B cell (primary cell): ENCODE results near the gene RET. TPM values are rescaled to one million over a fixed set of nuclear protein-coding genes. Genes with fewer than 3 reads are reported as not detected.
A peak's percentile ranks its signal among the peaks of the same experiment; 100 is the strongest.

Source experiments
- ATAC-seq: fragments of 200-7000 bp; cut with Tn5 transposase; one replicate; pipeline ENCODE4 v1.10.0; 2021; ENCODE audit warnings: low read depth, mild to moderate bottlenecking, moderate number of reproducible peaks, moderate library complexity
- CTCF ChIA-PET: fragments of 350-600 bp; sonication (Branson Sonifier 250); formaldehyde crosslinking; loops from one replicate; lab custom pipeline; 2021; ENCODE audit warnings: antibody characterized with exemption, inconsistent platforms; lab: Charles Lee
- POLR2A ChIA-PET: fragments of 350-600 bp; sonication (Branson Sonifier 250); formaldehyde crosslinking; loops from one replicate; lab custom pipeline; 2021; ENCODE audit warnings: antibody characterized with exemption; lab: Charles Lee
- DNase-seq: peaks from one replicate; pipeline ENCODE4 v3.0.0; 2013
- H2AFZ ChIP-seq: 2 replicates; pipeline ENCODE4 v1.6.1; 2012; ENCODE audit warnings: mild to moderate bottlenecking, low read depth, low read length; ENCODE audit not compliant: insufficient read depth, poor library complexity, severe bottlenecking
- H3K27ac ChIP-seq, 2 donors: 1 replicate in 1 of 2; 2 replicates in 1 of 2; pipeline ENCODE4 v1.5.1; 2012 to 2013; ENCODE audit warnings: low read length in 2 of 2, mild to moderate bottlenecking in 2 of 2, moderate library complexity in 1 of 2
- H3K27me3 ChIP-seq, 4 experiments: fragments of 200-600 bp in 1 of 4; sonication (generic) in 1 of 4; replicated peaks in 1 of 4; 1 replicate in 2 of 4; 2 replicates in 2 of 4; pipeline versions ENCODE4 v1.6.1 to v1.7.0; 2013 to 2016; ENCODE audit warnings: low read length in 3 of 4, mild to moderate bottlenecking in 2 of 4, mixed read lengths in 1 of 4, moderate library complexity in 1 of 4; ENCODE audit not compliant: insufficient read depth in 4 of 4, control insufficient read depth in 3 of 4; ENCODE audit errors: control extremely low read depth in 1 of 4
- H3K36me3 ChIP-seq, 2 experiments: replicated peaks in 1 of 2; 1 replicate in 1 of 2; 2 replicates in 1 of 2; pipeline versions ENCODE4 v1.6.1 to v1.7.1; 2013; ENCODE audit warnings: low read length in 1 of 2; ENCODE audit not compliant: insufficient read depth in 2 of 2, control insufficient read depth in 1 of 2; ENCODE audit errors: control extremely low read depth in 1 of 2, extremely low read depth in 1 of 2
- H3K4me1 ChIP-seq, 2 donors: fragments of 200-600 bp in 1 of 2; sonication (generic) in 1 of 2; 1 replicate in 1 of 2; 2 replicates in 1 of 2; pipeline versions ENCODE4 v1.5.1 to v1.6.1; 2013 to 2017; ENCODE audit warnings: low read length in 2 of 2; ENCODE audit not compliant: control insufficient read depth in 2 of 2, insufficient read depth in 2 of 2
- H3K4me2 ChIP-seq: replicated peaks from 2 replicates; pipeline ENCODE3; 2012; ENCODE audit warnings: mild to moderate bottlenecking, low read depth, low read length; ENCODE audit not compliant: poor library complexity, severe bottlenecking
- H3K4me3 ChIP-seq, 5 experiments: fragments of 200-600 bp in 1 of 5; sonication (generic) in 1 of 5; 1 replicate in 3 of 5; 2 replicates in 2 of 5; pipeline versions ENCODE4 v1.5.1 to v1.7.0; 2011 to 2016; ENCODE audit warnings: low read length in 4 of 5, mild to moderate bottlenecking in 4 of 5, low read depth in 2 of 5, control low read depth in 1 of 5, moderate library complexity in 1 of 5; ENCODE audit not compliant: insufficient read depth in 1 of 5; ENCODE audit errors: control extremely low read depth in 1 of 5, extremely low read depth in 1 of 5
- H3K79me2 ChIP-seq: fragments of 200-600 bp; sonication (generic); one replicate; pipeline ENCODE4 v1.6.0; 2016; ENCODE audit warnings: low read length; ENCODE audit not compliant: control insufficient read depth, insufficient read depth
- H3K9ac ChIP-seq: fragments of 200-600 bp; sonication (generic); 2 replicates; pipeline ENCODE4 v1.6.1; 2017; ENCODE audit warnings: mild to moderate bottlenecking, low read length, moderate library complexity
- H3K9me3 ChIP-seq, 3 donors: one replicate each; pipeline versions ENCODE4 v1.6.1 to v1.7.1; 2013; ENCODE audit warnings: low read length in 2 of 3; ENCODE audit not compliant: control insufficient read depth in 2 of 3, insufficient read depth in 1 of 3; ENCODE audit errors: control extremely low read depth in 1 of 3
- H4K20me1 ChIP-seq: 2 replicates; pipeline ENCODE4 v1.6.0; 2012; ENCODE audit warnings: mild to moderate bottlenecking, low read length; ENCODE audit not compliant: insufficient read depth, control insufficient read depth, poor library complexity, severe bottlenecking
- H3K27ac Mint-ChIP-seq: one replicate; pipeline ENCODE4 v1.8.0; 2021; ENCODE audit warnings: mixed read lengths
- H3K27me3 Mint-ChIP-seq: one replicate; pipeline ENCODE4 v1.8.0; 2021; ENCODE audit warnings: mixed read lengths
- H3K4me1 Mint-ChIP-seq: one replicate; pipeline ENCODE4 v1.8.0; 2021; ENCODE audit warnings: mixed read lengths
- H3K4me3 Mint-ChIP-seq: one replicate; pipeline ENCODE4 v1.8.0; 2021; ENCODE audit warnings: mixed read lengths
- H3K9me3 Mint-ChIP-seq: one replicate; pipeline ENCODE4 v1.8.0; 2022; ENCODE audit warnings: mixed read lengths; ENCODE audit not compliant: insufficient read depth
- EZH2 ChIP-seq: IDR thresholded peaks from 2 replicates; pipeline ENCODE4 v1.6.1; 2012; ENCODE audit warnings: borderline replicate concordance, low read depth, mild to moderate bottlenecking, moderate library complexity, low read length; ENCODE audit not compliant: insufficient read depth, poor library complexity, severe bottlenecking
- WGBS: methylation state at CpG from one replicate; pipeline ENCODE4 v1.1.5; 2013; ENCODE audit warnings: missing lambda C conversion rate; ENCODE audit not compliant: insufficient coverage; 5-methylcytosine and 5-hydroxymethylcytosine counted together
- intact Hi-C: fragments of 100-400 bp; cut with micrococcal nuclease; formaldehyde crosslinking; loops from one replicate; pipeline ENCODE4 v1.10.0; 2022
- polyA plus RNA-seq: library from polyadenylated mRNA; depleted of rRNA; stranded (reverse); fragments of >200 nt; gene quantifications from 2 replicates; pipeline ENCODE4 v1.2.3, GENCODE V29; 2012
- total RNA-seq, 2 donors: library from RNA; stranded (reverse); fragments of 120-200 nt in 1 of 2; gene quantifications; 1 replicate in 1 of 2; 2 replicates in 1 of 2; pipeline versions ENCODE4 v1.2.3 to v1.2.4, GENCODE V29; 2013 to 2022
- TF ChIP-seq, protein P1 (sequence below): fragments of 200-600 bp; IDR thresholded peaks from one replicate; pipeline ENCODE4 v1.8.0; 2022; ENCODE audit warnings: antibody characterized with exemption, mild to moderate bottlenecking

The RET gene
- total and polyA plus RNA-seq, 2 donors (not counting 1 experiment from before 2014, with no cell fraction given) = 0.16 to 0.27 TPM

DNA sequence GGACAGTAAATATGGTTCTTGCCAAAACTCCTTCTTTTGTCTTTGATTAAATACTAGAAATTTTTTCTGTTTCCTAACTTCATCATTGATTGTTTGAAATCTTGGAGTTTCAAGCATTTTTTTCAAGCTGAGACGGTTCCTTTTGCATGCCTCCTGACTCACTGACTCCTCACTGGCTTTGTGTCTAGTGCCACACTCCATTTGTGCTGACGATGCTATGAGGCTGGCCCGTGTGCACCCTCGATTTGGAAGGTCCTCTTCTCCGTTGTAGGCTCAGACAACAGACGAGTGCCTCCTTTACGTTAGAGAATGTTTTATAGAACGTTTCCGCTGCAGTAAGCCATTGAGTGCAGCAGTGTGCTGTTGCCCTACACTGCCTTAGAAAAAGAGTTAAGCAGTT is 50.6 kb downstream of the RET start:
- no peaks in the 10 kb centered on the region for H3K27me3 ChIP-seq
- ATAC-seq (no peak), DNase-seq (no peak)
- H3K4me1 Mint-ChIP-seq = peaks cover 41% of the 10 kb centered on the region
- no peaks in the 10 kb centered on the region for H4K20me1 ChIP-seq
- H2AFZ ChIP-seq = no peak overlapping the region
- POLR2A ChIA-PET = no interaction called here
- no peak overlapping the region for H3K4me3 ChIP-seq
- H3K27me3 Mint-ChIP-seq = no peaks in the 10 kb centered on the region
- H3K9me3 ChIP-seq = no peaks in the 10 kb centered on the region
- peaks cover 15 to 33% of the 10 kb centered on the region in 2 donors for H3K4me1 ChIP-seq
- no peak overlapping the region for H3K9ac ChIP-seq
- intact Hi-C loops = no loop called here
- peak overlapping the region; percentile 44 for H3K4me2 ChIP-seq
- TF ChIP-seq EZH2 = no peak
- TF ChIP-seq, protein P1, sequence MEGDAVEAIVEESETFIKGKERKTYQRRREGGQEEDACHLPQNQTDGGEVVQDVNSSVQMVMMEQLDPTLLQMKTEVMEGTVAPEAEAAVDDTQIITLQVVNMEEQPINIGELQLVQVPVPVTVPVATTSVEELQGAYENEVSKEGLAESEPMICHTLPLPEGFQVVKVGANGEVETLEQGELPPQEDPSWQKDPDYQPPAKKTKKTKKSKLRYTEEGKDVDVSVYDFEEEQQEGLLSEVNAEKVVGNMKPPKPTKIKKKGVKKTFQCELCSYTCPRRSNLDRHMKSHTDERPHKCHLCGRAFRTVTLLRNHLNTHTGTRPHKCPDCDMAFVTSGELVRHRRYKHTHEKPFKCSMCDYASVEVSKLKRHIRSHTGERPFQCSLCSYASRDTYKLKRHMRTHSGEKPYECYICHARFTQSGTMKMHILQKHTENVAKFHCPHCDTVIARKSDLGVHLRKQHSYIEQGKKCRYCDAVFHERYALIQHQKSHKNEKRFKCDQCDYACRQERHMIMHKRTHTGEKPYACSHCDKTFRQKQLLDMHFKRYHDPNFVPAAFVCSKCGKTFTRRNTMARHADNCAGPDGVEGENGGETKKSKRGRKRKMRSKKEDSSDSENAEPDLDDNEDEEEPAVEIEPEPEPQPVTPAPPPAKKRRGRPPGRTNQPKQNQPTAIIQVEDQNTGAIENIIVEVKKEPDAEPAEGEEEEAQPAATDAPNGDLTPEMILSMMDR = no peak
- H3K79me2 ChIP-seq = no peaks in the 10 kb centered on the region
- H3K9me3 Mint-ChIP-seq = no peaks in the 10 kb centered on the region
- CTCF ChIA-PET = no interaction called here
- H3K36me3 ChIP-seq = no peaks in the 10 kb centered on the region
- H3K27ac ChIP-seq = peak overlapping the region; percentile 53 to 69
- 94% methylated on average over 9 of the region's 9 CpGs for WGBS
- H3K27ac Mint-ChIP-seq = peak overlapping the region; percentile 66
- peak overlapping the region; percentile 59 for H3K4me3 Mint-ChIP-seq

DNA sequence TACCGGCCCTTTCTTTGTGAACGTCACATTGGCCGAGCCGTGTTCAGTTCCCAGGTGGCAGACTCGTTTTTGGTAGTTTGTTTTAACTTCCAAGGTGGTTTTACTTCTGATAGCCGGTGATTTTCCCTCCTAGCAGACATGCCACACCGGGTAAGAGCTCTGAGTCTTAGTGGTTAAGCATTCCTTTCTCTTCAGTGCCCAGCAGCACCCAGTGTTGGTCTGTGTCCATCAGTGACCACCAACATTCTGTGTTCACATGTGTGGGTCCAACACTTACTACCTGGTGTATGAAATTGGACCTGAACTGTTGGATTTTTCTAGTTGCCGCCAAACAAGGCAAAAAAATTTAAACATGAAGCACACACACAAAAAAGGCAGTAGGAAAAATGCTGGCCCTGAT is 51.5 kb downstream of the RET start:
- no peak overlapping the region for H3K9ac ChIP-seq
- Mint-ChIP-seq H3K27me3 (no peaks in the 10 kb centered on the region), H3K4me3 (no peak overlapping the region), H3K4me1 (peaks cover 38% of the 10 kb centered on the region), H3K9me3 (no peaks in the 10 kb centered on the region), H3K27ac (no peak overlapping the region)
- DNase-seq (no peak), ATAC-seq (no peak)
- TF ChIP-seq, protein P1 = no peak
- no peak for TF ChIP-seq EZH2
- H3K4me2 ChIP-seq = no peak overlapping the region
- peaks cover 15 to 31% of the 10 kb centered on the region in 2 donors for H3K4me1 ChIP-seq
- WGBS = 88% methylated on average over 7 of the region's 8 CpGs
- no peak overlapping the region for H3K4me3 ChIP-seq
- no peaks in the 10 kb centered on the region for H4K20me1 ChIP-seq
- POLR2A ChIA-PET = no interaction called here
- no peaks in the 10 kb centered on the region for H3K27me3 ChIP-seq
- H3K79me2 ChIP-seq = no peaks in the 10 kb centered on the region
- H3K36me3 ChIP-seq = no peaks in the 10 kb centered on the region
- intact Hi-C loops = no loop called here
- H3K9me3 ChIP-seq = no peaks in the 10 kb centered on the region
- no peak overlapping the region for H2AFZ ChIP-seq
- H3K27ac ChIP-seq = no peak overlapping the region
- CTCF ChIA-PET = no interaction called here
